Endometrial microvascular endothelial cells (primary cell): ENCODE measurements around the gene MAP3K4. TPM values are rescaled to one million over a fixed set of nuclear protein-coding genes. Genes with fewer than 3 reads are reported as not detected.

Experiments
- in situ Hi-C: cut with HindIII; loops from 2 replicates; pipeline ENCODE4 v1.10.0; 2017; ENCODE audit warnings: low sequenced_read_pairs, low pct_unique_long_range_greater_than_20kb; ENCODE audit errors: inconsistent ontology term
- total RNA-seq: library from RNA; depleted of rRNA; stranded (reverse); fragments of >200 nt; gene quantifications from one replicate; pipeline ENCODE4 v1.2.3, GENCODE V29; 2015; ENCODE audit errors: inconsistent ontology term

The MAP3K4 gene
- total RNA-seq, 1 donor from 2014 or later = 16.7 TPM

DNA sequence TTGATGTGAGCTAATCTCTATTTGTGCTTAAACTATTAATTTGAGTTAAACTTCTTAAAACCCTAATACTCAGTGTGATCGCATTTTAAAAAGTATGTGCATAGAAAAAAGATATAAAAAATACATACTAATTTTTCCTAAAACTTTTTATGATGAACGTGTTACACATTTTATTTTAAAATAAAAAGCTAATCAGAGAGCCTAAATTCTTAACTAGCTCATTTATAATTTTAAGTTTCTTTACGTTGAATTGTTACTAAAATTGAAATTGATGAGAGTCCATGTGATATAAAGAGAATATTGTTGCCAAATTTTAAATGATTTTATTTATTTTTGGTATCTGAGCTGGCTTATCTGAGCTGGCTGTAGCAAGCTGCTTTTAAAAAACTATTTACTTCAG is 6.6 kb downstream of the MAP3K4 start:
- in situ Hi-C loops = no loop called here

DNA sequence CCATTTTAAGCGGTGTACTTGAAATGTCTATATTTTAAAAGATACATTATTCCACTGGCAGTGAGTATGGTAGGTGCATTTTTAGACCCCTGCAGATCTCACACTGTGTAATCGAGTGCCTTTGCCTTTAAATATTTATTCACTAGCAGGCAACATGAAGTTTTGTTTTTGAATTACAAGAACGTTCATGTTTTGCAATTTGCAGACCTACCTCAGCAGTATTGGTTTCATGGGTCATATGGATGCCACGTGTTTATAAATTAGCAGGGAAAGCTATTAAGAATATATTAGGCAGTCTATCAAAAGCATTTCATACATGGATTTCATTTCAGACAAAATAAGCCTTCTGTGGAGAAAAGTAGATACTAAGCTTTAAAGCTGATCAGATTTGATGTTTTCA is 7.2 kb downstream of the MAP3K4 start:
- in situ Hi-C loops = no loop called here

DNA sequence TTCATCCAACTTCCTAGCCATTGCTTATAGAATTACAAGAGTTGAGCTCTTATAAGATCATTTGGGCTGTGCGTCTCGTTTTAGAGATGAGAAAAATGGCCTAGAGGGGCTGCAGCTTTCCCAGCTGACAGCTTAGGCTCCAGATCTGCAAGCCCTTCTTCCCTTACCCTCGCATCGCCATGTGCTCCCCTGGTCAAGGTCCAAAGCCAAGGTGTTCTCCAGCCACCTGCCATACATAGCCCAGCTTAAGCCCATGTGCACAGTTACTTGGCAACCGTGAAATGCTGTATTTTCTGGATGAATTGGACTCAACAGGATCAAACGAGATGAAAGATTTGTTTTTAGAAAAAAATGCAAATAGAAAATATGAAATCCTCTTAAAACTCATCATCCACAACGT is 7.9 kb downstream of the MAP3K4 start:
- in situ Hi-C loops = no loop called here

DNA sequence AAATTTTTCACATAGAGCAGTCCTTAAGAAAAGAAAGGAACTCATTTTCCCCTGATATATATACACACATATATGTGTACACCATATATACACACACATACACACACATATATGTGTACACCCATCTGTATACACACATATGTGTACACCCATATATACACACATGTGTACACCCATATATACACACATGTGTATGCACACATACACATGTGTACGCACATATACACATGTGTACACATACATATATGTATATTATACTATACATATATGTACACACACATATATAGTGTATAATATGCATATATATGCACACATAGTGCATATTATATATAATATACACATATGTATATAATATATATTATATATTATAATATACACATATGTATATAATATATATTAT is 9.1 kb downstream of the MAP3K4 start:
- in situ Hi-C loops = no loop called here

DNA sequence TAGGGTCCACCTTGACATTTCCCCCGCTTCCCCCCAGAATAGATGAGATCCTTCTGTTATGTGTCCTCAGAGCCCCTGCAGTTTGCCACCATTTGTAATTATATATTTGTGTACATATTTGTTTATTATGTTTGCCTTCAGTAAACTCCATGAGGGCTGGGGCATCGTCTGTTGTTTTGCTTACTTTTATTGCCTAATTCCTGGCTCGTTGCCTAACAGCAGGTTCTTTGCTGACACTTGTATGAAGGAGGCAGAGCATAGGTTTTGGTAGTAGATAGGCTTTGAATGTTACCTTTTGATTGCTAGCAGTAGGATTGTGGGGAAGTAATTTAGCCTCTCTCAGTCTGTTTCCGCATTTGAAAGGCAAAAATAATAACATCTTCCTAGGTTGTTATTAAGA is 9.9 kb downstream of the MAP3K4 start:
- in situ Hi-C loops = no loop called here

DNA sequence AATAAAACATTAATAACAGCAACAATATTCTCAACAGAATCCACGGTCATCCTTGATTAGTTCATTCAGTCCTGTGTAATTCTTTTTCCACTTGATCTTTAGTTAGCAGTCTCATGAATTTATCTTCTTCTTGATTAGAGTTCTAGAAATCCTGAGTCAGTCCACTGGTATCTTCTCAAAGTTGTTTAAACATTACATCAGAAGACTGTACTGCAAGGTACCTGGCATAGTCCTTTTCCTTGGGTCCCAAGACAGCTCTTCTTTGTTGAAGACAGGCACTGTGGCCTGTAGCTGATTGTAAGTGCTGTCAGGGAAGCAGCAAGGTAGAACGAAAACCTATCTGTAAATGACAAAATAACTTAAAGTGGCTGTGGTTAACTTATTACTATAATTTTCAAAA is 11.8 kb downstream of the MAP3K4 start:
- in situ Hi-C loops = no loop called here

DNA sequence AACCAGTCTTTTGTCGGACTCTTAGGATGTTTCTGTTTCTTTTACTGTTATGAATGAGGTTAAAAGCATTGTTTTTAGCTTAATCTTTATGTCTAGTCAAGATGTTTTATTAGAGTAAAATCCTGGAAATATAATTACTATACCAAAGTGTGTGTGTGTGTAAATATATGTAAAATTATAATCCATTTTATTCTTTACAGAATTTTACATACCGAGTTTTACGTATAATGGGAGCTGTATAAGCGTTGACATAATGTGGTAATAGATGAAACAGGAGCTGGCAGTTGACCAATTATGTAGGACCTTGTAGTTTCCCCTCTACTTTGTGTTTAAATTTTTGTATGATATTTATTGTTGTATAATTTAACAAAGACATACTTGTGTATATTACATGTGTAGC is 16.7 kb downstream of the MAP3K4 start:
- in situ Hi-C loops = no loop called here

DNA sequence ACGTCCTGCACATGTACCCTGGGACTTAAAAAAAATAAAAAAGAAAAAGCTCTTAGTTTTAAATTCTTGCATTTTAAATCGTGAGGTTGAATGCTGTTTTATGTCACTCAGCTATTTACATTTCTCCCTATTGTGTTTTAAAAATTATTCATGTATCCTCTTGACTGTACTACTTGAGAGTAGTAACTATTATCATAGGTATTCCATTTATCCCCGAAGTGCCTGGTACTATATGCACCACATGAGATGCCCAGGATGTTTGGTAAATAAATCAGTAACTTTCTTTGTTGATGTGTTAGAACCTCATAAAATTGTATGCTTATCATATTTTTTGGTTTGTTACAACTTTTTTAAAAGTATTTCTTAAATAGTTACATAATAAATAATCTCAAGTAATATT is 18.4 kb downstream of the MAP3K4 start:
- in situ Hi-C loops = no loop called here

DNA sequence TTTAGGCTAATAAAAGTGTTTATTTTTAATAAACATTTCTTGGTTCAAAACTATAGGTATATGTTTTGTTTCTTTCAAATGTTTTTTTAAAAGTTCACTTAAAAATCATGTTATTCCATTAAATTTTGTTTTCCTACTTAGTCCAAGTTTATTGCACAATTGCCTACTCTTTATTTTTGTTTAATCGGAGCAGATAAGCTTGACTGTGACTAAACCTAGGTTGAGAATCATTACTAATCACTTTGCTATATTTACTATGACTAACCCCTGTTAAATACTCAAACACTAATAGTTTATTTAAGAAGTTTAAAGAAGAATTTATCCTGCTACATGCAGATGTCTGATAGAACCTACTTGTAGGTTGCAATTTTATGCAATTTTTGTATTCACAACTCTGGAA is 18.8 kb downstream of the MAP3K4 start:
- in situ Hi-C loops = no loop called here

DNA sequence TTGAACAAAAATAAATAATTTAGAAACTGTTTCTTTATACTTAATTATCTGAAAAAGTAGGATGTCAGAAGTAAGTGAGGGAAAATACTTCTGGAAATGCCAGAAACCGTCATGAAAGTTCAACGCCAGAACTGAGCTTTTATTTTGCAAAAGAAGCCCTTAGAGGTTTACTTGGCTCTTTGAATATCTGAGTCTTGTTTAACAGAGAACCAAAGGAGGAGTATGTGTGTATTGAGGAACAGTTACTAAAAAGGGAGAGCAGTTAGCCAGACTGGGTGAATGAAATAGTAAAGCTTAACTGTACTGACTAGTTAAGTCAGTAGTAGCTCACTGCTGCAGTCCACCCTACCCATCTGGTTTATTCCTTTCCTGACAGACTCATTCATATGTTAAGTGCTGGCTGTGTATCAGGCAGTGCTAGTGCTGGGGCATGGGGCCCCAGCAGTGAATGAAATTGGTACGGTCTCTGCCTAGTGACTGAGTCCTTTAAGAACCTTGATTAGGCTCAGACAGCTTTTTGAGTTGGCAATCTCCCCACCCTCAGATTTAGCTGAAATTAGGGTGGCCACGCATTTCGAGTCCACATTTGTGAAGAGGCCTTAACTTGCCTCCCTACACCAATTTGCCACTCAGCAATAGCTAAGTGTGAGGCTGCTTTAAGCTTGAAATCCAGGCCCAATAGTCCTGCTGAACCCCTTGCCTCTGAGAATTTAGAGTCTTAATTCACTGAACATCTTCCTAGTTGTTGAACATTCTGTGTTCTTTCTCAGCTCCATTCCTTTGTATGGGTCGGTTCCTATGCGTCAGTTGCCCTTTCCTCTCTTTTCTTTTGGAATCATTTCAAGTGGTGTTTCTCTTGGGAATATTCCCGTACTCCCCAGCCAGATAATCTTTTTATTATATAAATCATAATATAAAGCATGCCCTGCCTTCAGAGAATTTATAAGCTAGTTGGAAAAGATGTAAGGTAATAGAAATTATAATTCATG is 20.2 kb downstream of the MAP3K4 start:
- in situ Hi-C loops = no loop called here

DNA sequence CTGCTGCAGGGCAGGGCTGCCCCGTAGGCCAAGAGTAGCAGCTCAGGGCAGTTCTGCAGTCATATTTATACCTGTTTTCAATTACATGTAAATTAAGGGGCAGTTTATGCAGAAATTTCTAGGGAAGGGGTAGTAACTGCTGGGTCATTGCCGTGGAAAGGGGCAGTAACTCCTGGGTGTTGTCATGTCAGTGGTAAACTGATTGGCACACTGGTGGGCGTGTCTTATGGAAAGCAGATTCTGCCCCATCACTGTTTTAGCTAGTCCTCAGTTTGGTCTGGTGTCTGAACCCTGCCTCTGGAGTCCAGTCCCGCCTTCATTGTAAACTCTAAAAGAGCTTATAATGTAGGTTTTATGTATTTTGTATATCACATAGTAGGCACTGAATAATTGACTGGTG is 22.1 kb downstream of the MAP3K4 start:
- in situ Hi-C loops = no loop called here

DNA sequence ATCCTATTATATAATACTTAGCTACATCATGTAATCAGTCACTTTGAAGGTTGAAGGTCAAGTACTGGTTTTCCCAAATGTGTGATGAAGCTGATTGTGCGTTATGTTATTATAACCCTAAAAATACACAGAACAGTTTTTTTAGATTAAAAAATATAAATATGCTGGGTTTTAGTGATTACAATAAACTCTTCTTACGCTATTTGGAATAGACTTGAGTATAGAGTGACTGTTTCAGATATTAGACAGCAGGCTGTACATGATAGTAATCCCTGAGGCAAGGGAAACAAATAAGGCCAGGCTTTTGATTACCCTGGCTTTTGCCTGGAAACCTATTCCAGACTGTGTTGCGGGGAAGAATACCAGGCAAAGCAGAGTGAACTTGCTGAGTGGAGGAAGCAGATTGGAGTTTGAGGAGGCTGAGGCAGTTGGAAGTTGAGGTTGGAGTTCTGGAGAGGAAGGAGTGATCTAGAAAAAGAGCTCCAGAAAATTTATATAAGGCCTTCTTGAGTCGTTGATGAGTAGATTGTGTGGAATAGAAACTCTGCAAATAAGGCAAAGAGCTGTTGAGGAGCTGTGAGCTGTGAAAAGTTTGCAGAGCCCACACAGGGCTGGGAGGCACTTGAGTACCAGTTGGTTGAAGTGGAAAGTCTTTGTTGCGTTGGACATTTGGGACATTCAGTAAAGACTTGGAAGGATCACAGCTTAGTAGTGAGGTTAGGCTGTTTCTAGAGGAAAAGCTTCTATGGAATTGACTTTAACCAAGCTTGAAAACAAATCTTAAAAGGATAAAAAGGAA is 26.4 kb downstream of the MAP3K4 start:
- in situ Hi-C loops = no loop called here

DNA sequence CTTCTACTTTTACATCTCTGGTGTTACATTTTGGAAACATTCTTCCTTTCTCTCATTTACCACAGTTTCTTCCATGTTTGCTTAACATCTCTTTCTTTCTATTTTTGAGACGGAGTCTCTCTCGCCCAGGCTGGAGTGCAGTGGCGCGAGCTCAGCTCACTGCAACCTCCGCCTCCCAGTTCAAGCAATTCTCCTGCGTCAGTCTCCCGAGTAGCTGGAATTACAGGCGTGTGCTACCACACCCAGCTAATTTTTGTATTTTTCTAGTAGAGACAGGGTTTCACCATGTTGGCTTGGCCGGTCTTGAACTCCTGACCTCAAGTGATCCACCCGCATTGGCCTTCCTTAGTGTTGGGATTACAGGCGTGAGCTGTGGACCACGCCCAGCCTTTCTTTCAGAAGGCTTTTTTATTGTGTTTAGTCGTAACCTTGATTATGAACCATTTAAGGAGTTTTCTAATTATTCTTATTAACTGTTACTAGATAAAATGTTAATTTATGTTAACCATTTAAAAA is 27.8 kb downstream of the MAP3K4 start:
- in situ Hi-C loops = no loop called here

DNA sequence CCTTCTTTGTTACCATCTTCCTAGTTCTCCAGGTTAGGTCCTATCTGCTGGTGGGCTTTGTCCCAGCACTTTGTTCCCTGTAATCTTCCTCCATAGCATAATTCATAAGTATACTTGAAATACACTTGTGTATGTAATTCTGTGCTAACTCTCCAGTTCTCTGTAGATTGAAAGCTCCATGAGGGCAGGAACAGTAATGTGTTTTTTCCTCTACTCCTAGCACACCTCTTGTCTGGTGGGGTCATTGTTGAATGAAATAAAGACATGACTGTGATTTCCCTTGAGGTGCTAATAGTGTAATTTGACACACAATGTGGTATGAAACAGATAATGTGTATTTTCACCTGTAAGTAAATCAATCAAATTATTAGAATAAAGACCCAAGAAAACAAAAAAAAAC is 30.0 kb downstream of the MAP3K4 start:
- in situ Hi-C loops = no loop called here

DNA sequence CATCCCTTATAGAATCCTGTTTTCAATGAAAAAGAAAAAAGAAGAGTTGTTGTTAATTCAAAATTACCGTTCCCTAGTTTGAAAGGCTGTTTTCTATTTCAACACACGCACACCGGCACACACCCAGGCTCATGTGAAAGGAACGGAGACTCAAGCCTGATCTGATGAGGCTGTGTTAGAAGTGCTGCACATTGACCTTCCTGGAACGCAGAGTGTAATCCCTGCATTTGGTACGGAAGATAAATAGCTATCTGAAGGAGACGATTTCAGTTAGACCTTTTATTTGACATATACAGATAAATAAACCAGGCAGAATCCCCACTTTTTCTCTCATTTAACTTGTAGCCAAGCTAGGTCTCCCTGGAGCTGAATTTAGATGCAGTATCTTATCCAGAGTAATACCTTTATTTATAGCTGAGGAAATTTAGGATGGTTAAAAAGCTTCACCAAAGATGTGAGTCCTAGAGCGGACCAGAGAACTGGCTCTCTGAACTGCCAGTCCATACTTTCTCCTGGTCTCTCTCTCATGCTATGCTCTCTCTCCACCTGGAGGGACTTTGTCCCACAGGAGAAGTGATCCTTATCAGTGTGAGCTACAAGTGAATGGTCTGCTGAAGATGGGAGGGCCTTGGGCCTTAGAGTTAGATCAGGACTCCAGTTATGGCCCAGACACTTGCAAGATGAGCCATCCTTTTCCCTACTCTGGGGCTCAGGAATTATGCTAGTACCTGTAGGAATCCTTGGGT is 30.6 kb downstream of the MAP3K4 start:
- in situ Hi-C loops = no loop called here

DNA sequence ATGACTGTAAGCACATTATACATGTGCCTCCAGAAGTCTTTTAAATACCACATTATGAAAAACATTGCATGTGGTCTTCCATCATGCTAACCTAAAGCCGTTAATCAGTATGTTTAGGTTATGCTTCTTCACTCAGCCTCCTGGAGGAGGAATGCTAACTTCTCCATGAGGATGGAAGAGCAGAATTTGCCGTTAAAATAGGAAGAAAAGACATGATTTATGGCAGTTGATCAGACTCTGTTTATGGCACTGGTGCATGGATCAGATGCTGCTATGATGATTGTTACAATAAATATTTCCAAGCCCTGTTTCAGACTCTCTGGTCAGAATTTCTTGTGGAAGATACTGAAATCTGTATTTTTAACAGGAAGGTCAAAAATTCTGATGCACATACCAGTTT is 31.7 kb downstream of the MAP3K4 start:
- in situ Hi-C loops = no loop called here

DNA sequence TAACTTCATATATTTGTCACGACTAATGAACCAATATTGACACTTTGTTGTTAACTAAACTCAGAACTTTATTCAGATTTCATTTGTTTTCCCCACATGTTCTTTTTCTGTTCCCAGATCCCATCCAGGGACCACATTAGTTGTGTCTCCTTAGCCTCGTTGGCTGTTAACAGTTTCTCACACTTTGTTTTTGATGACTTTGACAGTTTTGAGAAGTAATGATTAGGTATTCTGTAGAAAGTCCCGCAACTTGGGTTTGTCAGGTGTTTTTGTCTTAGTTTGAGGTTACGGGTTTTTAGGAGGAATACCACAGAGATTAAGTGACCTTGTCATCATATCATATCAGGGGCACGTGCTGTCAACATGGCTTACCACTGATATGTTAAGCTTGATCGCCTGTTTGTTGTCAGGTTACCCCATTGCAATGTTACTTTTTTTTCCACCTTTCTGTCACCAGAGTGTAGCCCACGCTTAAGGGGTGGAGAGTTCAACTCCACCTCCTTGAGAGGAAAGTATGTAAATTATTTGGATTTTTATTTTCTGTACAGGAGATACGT is 32.9 kb downstream of the MAP3K4 start:
- in situ Hi-C loops = no loop called here

DNA sequence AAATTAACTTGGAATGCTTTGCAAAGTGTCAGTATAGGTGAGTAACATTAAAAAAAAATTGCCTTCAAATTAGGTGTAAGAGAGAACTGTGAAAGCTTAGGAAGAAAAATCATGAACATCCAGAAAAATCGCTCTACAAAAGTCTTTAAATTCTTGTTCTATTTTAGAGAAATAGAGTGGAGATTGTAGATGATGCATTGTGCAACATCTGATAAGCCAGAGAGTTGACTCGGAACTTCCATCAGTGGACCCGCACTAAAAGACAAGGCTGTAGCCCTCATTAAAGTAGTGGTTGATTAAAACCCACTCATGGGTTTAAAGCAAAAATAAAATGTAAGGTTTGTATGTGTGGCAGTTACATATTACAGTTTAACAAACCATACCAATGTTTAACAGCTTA is 35.8 kb downstream of the MAP3K4 start:
- in situ Hi-C loops = no loop called here
